GM19372 (cell line): ENCODE measurements around the gene MATK.

ENCODE experiments used
- ATAC-seq: cut with Tn5 transposase; IDR thresholded peaks from one replicate; pipeline ENCODE4 v1.9.1; 2021; ENCODE audit warnings: mild to moderate bottlenecking, low read depth, moderate library complexity; ENCODE audit not compliant: unreplicated experiment

Gene MATK

GRCh38 chr19:3792114-3792513 is 5.9 kb upstream of the MATK start:
- no peak for ATAC-seq

- no peak for ATAC-seq
These were observed 4.8 kb upstream of the MATK start for GRCh38 chr19:3790941-3791340.

GRCh38 chr19:3790209-3790734 is 4.1 kb upstream of the MATK start:
- no peak for ATAC-seq

GRCh38 chr19:3788996-3789778 is 3.0 kb upstream of the MATK start:
- no peak for ATAC-seq

GRCh38 chr19:3785451-3785937 is 687 bp downstream of the MATK start:
- ATAC-seq: no peak

- no peak for ATAC-seq
These were observed 1.4 kb downstream of the MATK start for GRCh38 chr19:3784607-3785450.

GRCh38 chr19:3783660-3784584 is 2.3 kb downstream of the MATK start:
- ATAC-seq: no peak

- no peak for ATAC-seq
These were observed 3.3 kb downstream of the MATK start for GRCh38 chr19:3782903-3783302.

- ATAC-seq: no peak
These were observed 3.9 kb downstream of the MATK start for GRCh38 chr19:3782330-3782729.

- no peak for ATAC-seq
These were observed 4.6 kb downstream of the MATK start for GRCh38 chr19:3781603-3782002.

GRCh38 chr19:3780786-3781304 is 5.3 kb downstream of the MATK start:
- ATAC-seq: no peak

- no peak for ATAC-seq
These were observed 7.1 kb downstream of the MATK start for GRCh38 chr19:3778899-3779723.

- no peak for ATAC-seq
These were observed 7.9 kb downstream of the MATK start for GRCh38 chr19:3778104-3778867.

GRCh38 chr19:3776479-3777040 is 9.6 kb downstream of the MATK start:
- ATAC-seq: no peak

GRCh38 chr19:3775831-3776230 is 10.3 kb downstream of the MATK start:
- ATAC-seq: no peak

GRCh38 chr19:3775374-3775711 is 10.8 kb downstream of the MATK start:
- no peak for ATAC-seq

- no peak for ATAC-seq
These were observed 11.4 kb downstream of the MATK start for GRCh38 chr19:3774621-3775373.
